G401 (cell line): ENCODE results near the gene UFD1. TPM values are rescaled to one million over a fixed set of nuclear protein-coding genes. Genes with fewer than 3 reads are reported as not detected.

Source experiments
- DNase-seq: peaks from one replicate; pipeline ENCODE4 v3.0.0-alpha.2; 2015; ENCODE audit warnings: low spot score
- in situ Hi-C: cut with HindIII; loops from 2 replicates; pipeline ENCODE4 v1.10.0; 2016; ENCODE audit warnings: low sequenced_read_pairs, mixed read lengths
- total RNA-seq: library from RNA; depleted of rRNA; stranded (reverse); fragments of >200 nt; shearing (Covaris generic); gene quantifications from 2 replicates; pipeline ENCODE4 v1.2.3, GENCODE V29; 2014

UFD1 gene
- total RNA-seq, 1 experiment from 2014 or later, result 74.1 TPM

DNA sequence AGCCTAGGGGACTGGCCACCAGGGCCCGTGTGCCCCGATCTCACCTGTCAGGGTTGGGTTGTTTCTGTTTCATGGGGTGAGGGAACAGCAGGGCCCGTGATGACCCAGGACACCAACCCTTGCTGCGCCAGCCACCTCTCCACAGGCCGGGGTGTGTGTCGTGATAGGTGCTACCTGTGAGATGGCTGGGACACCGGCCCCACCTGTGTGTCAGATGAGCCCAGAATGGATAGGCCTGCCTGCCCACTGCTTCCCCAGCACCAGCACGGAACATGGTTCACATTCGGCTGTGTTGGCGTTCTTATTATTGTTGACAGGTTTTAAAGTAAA is 38.1 kb upstream of the UFD1 start:
- in situ Hi-C loops, result no loop called here

DNA sequence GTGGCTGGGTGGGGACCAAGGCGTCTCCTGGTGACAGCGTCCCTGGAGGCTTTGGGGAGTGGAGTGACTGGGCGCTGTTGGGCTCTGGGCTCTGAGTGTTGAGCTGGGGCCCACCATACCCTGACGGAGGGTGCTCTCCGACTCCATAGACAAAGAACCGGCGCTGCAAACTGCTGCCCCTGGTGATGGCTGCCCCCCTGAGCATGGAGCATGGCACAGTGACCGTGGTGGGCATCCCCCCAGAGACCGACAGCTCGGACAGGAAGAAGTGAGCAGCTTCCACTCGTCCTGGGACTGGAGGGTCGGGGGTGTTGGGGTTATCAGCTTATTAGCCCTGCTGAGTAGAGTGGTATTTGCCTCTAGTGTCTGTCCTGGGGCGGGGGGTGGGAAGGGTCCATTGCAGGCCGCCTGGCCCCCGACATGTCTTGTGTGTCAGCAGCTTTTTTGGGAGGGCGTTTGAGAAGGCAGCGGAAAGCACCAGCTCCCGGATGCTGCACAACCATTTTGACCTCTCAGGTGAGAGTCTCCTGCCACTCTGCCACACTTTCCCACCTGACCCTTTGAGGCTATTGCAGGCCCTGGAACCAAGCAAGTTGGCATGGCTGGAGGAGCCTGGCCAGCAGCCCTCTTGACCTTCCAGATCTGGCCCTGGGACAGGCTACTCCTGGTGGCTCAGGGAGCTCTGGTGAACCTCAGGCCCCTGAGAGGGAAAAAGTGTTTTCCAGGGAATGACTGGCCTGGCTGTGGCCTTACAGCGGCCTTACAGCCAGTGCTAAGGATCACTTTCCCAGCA is 37.6 kb upstream of the UFD1 start:
- no peak for DNase-seq
- in situ Hi-C loops, result no loop called here

More for the DNA sequence above, 38.1 kb upstream of the UFD1 start:
- no peak for DNase-seq

DNA sequence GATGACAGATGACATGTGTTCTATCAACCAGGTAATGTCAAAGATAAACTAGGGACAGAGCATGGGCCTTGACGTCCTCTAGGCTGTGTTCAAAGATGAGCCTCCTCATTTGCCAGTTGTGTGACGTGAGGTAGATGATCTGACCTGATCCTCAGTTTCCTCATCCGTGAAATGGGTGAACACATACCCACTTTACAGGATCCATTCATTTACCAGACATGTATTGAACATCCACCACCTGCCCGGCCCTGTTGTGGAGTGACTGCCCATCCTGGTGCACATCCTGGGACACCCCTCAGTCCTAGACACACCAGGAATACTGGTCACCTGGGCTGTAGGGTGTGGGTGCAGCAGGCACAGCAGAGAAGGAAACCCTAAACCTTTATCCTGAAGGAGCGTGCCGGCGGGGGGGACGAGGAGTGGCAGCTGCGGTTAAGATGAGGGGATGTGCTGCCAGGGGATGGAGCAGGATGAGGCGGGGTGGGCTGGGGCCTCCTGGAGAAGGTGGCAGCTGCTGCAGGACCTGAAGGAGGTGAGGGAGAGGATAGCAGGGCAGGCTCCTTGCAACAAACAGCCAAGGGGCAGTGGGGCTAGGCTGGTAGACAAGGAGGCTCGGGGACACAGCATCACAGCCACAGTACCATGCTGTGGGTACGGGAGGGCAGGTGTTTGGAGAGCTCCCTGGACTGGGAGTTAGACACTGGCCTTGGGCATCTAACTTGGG is 36.8 kb upstream of the UFD1 start:
- DNase-seq, result no peak
- in situ Hi-C loops, result no loop called here

DNA sequence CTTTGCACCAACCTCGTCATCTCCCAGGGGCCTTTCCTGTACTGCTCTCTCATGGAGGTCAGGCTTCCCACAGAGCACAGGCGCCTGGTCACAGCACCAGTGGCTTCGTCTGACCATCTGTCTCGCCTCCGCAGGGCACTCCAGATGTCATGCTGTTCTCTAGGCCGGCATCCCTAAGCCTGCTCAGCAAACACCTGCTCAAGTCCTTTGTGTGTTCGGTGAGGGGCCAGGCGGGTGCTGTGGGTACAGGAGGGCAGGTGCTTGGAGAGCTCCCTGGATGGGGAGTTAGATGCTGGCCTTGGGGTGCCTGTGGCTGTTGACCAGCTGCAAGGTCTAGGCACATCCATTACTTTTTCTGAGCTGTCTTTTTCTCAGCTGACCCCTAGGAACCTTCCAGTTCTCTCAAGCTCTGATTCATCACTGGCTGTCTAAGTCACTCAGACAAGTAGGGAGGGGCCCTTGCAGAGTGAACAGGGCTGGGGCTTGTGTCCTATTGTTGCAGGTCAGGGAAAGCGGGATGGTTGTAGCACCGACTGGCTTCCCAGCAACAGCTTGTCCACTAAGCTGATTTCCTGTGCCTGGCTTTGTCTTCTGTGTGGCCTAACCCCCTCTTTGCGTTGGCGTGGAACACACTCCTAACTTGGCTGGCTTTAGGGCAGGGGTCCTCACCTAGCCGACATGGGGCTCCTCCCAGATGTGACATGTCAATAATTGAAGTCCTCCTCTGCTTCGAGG is 36.0 kb upstream of the UFD1 start:
- DNase-seq, result no peak
- in situ Hi-C loops, result no loop called here

DNA sequence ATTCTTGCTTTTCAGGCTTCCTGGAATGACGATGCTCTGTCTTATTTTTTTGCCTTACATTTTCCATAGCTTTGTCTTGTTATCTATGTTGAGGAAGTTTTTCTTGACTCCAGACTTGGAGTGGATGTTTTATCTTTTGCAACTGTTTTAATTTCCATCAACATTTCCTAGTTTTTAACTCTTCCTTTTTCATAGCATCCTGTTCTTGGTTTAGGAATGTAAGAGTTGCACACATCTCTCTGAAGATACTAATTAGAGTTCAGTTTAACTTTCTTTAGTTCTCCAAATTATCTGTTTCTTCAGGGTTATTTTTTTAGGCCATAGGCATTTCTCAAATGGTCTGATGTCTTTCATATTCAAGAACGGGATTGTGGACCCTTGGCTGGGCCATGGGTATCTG is 34.8 kb upstream of the UFD1 start:
- in situ Hi-C loops, result no loop called here
- DNase-seq, result no peak

DNA sequence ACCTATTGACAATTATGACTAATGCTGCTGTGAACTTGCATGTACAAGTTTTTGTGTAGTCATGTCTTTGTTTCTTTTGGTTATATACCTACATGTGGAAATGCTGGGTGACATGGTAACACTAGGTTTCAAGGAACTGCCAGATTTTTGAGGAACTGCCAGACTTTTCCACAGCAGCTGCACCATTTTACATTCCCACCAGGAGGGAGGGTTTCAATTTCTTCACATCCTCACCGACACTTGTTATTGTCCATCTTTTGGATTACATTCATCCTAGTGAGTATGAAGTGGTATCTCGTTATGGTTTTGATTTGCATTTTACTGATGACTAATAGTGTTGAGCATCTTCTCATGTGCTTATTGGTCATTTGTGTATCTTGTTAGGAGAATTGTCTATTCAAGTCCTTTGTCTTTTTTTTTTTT is 31.9 kb upstream of the UFD1 start:
- in situ Hi-C loops, result no loop called here
- no peak for DNase-seq

DNA sequence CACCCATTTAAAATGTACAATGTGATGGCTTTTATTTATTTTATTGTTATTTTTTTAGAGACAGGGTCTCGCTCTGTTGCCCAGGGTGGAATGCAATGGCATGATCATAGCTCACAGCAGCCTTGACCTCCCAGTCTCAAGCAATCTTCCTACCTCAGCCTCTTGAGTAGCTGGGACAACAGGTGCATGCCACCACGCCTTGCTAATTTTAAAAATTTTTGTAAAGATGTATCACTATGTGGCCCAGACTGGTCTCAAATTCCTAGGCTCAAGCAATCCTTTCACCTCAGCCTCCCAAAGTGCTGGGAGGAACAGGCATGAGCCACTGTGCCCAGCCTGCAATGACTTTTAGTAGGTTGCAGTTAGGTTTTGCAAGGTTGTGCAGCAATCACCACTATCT is 30.9 kb upstream of the UFD1 start:
- in situ Hi-C loops, result no loop called here

DNA sequence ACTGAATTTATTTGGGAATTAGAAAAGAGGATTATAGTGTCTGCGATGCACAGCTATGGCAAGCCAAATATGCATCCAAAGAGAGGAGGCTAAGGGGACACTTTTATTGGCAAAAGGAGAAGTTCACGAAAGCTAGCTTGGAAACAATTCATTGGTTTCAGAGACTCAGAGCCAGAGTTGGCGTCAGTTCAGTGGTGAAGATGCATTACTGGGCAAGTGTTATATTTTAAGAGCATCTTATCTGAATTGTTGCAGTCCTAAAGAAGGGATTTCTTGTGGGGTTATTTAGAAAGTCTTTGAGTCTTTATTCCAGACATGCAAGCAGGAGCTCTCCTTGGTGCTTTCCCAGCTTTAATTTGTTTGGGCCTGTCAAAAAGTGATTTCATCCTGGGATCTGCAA is 30.2 kb upstream of the UFD1 start:
- in situ Hi-C loops, result no loop called here
- DNase-seq, result no peak

More for the DNA sequence above, 30.9 kb upstream of the UFD1 start:
- no peak for DNase-seq

DNA sequence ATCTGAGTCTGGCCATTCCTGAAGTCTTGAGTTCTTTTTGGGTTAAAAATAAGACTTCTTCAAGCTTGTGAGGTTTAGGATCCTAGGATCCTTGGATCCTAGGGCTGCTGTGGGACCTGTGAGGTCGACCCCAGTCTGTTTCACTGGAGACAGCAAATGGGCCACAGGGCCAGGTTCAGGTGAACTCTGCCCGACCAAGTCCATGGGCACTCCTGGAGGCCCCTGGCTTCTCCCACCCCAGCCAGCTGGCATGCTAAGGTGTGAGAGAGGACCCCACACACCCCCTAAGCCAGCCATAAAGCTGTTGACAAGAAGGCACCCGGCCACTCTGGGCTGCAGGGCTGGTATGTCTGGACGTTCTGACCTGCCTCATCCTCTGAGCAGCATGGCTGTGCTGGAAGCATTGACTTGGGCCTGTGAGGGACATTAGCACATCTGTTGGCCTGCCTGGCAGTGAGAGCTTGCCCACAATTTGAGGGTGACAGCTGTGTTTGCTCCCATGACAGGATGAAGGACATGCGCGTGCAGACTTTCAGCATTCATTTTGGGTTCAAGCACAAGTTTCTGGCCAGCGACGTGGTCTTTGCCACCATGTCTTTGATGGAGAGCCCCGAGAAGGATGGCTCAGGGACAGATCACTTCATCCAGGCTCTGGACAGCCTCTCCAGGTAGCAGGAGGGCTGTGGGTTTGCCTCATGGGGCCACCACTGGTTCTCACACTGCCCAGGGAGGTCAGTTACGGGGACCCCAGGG is 29.2 kb upstream of the UFD1 start:
- no peak for DNase-seq
- in situ Hi-C loops, result no loop called here

DNA sequence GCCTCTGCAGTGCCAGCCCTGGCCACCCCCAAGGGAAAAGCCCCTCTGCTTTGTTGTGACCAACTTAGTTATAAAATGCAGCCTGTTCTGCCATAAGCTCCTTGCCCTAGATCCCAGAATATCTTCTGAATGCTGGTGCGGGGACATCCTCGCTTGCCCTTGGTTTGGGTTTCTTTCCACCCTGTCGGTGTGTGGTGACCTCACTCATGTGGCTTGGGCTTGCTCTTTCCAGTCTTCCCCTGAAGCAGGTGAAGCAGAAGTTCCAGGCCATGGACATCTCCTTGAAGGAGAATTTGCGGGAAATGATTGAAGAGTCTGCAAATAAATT is 28.5 kb upstream of the UFD1 start:
- no peak for DNase-seq
- in situ Hi-C loops, result no loop called here

DNA sequence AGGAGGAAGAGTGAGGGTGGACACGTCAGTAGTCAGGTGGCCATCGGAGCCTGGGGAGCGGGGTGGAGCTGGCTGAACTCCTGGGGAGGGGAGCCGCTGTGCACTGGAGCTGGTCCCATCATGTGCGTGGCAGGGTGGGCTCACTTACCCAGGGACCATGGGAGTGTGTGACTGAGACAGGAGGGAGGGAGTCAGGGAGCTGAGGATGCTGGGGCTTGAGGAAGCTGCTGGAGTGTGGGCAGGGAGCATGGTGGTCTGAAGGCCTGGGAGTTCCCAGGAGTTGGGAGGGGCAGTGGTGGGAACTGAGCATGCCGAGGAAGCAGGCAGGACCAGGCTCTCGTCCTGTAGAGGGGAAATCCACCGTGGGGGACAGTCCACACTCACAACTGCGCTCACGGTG is 27.2 kb upstream of the UFD1 start:
- in situ Hi-C loops, result no loop called here
- DNase-seq, result no peak

DNA sequence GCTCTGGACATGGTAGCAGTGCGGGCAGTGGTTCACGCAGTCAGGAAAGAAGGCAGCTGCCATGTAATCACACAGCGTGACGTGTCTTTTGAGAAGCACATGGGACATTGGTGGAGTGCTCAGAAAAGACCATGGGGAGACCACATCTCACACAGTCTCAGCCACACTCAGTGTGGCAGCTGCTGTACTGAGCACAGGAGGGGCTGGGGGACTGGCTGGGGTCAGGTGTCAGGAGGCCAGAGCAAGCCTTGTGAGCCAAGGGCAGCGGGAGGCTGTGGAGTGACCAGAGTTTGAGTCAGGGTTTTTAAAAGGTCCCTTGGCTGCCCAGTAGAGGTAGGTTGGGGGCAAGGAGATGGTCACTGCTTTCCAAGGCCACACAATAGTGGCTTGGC is 26.7 kb upstream of the UFD1 start:
- in situ Hi-C loops, result no loop called here

DNA sequence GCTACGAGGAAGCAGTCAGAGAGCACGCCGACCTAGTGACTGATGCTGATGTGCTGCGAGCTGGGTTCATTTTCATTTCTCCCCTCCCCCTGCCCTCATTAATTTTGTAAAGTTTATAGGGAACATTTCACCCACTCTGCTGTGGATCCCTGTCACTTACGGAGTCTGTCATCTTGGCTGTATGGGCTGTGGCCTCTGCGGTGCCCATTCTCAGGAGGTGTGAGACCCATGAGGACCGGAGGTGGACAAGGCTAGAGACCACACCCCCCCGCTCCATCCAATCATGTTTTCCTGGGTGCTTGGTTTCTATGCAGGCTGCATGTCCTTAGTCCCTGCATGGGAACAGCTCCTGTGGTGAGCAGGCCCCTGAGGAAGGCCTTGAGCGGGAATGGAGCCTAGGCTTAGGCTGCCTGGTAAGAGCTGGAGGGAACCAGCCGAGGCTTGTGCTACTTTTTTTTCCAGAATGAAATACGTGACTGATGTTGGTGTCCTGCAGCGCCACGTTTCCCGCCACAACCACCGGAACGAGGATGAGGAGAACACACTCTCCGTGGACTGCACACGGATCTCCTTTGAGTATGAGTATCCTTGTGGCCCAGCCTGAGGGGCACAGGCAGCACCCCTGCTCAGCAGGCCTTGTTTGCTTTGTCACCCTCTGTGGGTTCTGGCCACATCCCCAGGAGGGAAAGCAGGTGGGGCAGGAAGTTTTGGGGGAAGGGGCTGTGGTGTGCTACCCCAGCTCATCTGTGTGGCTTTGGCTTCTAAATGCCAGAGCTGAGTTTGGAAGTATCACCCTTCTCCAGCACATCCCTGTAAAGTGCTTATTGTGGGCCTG is 26.1 kb upstream of the UFD1 start:
- no peak for DNase-seq
- in situ Hi-C loops, result no loop called here

More for the DNA sequence above, 26.7 kb upstream of the UFD1 start:
- no peak for DNase-seq

DNA sequence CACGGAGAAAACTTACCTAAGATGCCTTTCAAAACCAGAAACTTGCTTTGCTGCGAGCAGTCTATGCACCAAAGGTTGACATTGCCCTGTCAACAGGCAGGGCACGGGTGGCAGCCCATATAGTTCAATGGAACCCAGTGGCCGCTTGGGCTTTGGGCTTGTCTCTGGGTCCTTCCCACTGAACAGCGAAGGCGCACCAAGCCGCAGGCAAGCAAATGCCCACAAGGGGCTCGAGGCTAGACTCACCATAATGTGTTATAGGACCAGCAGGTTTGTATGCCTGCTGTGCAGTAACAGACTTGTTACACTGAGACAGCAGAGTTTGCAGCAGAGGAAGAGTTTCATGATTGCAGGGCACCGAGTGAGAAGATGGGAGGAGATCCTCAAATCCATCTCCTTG is 24.9 kb upstream of the UFD1 start:
- in situ Hi-C loops, result no loop called here
- no peak for DNase-seq

DNA sequence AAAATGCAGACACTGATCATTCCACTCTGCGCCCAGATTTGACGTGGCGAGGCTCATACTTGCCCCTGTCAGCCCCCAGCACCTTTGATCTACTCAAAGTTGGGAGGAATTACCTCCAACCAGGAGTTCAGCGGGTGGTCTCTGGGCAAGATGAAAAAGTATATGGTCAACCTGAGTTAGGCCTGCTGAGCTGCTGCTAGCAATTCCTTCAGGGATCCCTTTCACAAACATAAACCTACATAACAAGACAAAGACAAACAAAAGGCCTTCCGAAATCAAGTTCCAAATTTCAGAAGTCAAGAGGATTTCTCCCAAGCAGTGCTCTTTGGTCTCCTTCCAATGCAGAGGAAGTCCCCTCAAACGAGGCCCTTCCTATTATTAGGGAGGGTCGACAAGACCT is 24.4 kb upstream of the UFD1 start:
- DNase-seq, result no peak
- in situ Hi-C loops, result no loop called here

DNA sequence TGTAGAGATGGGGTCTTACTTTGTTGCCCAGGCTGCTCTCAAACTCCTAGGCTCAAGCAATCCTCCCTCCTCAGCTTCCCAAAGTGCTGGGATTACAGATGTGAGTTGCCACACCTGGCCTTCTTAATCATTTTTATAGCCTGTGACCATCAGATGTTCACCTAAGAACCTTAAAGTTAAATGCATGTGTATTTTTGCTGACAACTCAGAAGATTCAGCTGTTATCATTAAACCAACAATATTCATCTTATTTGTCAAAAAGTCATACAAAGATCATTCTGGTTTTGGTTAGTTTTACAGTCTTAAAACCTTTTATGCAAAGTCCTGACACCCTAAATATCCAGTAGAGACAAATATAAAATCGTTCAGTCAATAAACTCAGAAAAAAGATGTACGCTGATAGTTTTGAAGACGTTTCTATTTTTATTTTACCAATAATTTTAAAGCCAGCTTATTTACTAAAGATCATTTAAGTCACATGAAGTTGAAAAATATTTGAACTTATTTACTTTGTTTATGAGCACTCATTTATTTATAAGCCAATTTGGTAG is 23.0 kb upstream of the UFD1 start:
- no peak for DNase-seq
- in situ Hi-C loops, result no loop called here

DNA sequence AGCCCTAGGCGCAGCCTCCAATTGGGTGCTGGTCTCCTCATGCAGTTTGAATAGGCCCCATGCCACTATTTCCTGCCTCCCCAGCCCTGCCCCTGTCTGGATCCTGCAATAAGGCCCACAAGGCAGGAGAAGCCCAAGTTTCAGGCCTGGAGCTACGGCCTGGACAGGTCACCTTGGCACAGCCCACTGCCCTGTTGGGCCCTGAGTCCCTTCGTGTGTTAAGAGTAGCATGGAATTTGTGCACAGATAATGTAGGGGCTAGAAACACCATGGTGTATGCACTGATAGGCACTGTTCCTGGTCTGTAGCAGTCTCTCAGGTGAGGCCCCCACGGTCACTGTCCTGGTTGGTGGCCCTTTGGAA is 20.9 kb upstream of the UFD1 start:
- in situ Hi-C loops, result no loop called here

DNA sequence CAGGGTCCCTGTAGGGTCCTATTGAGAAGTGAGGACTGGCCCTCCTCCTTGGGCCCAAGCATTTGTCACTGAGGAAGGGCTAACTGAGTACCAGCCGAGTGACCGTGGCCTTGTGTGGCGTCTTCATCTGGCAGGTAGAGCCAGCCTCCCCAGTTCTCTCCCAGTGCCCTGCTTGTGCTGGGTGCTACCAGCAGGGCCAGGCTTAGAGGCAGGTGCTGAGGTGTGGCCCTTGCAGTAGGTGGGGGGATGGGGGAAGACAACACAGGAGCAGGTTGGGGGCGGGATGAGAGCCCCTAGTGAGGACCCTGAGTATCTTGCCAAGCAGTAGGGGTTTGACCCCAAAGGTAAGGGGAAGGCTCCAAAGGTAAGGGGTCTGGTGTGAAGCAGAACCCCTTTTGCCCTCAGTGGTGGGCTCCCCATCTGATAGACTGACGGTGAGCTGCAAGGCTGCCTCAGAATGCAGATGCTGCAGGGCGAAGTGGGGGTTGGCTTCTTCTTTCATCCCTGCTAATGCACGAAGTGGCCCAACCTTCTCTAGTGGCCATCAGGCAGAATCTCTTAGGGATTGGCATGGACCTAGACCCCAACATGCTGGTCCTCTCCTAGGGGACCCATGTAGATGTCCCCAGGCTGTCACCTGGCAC is 20.4 kb upstream of the UFD1 start:
- in situ Hi-C loops, result no loop called here
- no peak for DNase-seq

More for the DNA sequence above, 20.9 kb upstream of the UFD1 start:
- no peak for DNase-seq
